Activated gamma-delta T cell treated with anti-CD3 and anti-CD28 coated beads, Interleukin-2, amount 50 U/mL, for 16 hours (primary cell): Measurements from ENCODE around the gene MDM1.
A peak's percentile ranks its signal among the peaks of the same experiment; 100 is the strongest.

ENCODE experiments used
- DNase-seq: peaks from one replicate; pipeline ENCODE4 v3.0.0-alpha.2; 2020; ENCODE audit warnings: low read depth

Gene MDM1

DNA sequence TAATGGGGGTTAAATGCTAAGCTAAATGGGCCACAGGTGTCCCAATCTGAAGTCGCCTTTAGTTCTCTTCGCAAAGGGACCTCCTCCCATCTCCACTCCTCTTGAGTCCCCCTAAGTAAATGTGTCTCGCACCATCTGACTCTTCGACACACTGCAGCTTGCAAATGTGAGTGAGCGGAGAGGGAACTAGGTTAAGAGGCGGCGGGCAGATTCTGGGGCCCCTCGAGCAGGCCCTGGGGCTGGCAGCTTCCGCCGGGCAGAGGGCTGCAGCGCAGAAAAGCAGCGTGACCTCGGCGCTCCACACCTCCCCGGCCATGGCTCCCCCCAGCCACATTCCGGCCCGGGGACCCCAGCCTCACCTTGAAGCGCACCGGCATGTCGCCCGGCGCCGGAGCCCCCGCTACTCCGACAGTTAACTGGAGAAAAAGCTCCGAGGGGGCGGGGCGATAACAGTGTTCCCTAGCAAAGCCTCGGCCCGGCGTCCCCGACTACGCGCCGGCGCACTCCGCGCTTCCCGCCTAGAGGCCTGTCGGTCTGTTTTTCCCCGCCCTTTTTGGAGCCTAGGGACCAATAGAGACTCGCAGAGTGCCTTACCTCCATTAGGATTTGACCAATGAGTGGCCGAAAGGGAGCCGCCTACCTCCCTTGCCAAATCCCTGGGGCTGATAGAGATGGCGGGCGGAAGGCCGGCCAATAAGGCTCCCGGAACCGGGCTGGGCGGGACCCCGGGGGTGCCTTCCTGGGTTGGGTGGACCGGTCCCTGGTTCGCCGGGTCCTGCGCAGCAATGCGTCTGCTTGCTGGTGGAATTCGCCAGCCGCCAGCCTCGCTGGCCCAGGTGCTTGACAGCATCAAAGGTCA is at the start of gene MDM1:
TSS of gene MDM1 (minus strand) at position 494 of the 859 bp plus-strand sequence. CDS start at position 377, 117 bp downstream.
- peak; percentile 91 for DNase-seq

- no peak for DNase-seq
Measured at GRCh38 chr12:68381476-68382219, 49.5 kb upstream of the MDM1 start.

DNA sequence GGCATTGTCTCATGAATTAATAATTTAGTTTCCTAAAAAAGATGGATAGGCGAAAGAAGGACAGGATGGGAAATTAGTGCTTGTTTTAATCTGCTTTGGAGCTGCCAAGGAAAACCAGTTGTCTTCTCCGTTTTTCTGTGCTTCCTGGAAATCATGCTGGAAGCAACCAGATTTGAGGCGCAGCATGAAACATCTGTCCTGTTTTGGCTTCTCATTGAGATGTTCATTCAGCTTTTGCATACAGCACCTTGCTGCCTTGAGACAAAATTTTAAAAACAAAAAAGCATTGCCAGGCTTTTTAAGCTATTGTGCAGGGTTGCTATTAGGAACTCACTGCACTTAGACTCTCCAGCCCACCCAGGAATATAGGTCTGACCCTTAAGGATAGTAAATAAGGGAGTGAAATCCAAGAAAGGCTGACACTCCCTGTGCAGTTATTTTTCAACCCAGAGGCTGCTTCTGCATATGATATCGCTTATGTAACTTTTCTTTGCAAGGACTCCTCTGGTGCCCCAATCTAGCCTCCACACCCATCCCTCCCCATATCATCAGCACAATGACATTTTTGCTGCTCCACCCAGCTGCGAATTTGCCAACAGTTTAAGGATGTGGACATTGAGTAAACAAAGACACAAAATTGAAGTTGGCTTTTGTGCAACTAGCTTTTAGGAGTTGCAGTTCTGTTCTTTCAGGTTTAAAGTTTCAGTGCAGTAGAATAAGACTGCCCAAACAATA is 46.9 kb upstream of the MDM1 start:
- DNase-seq = no peak

- DNase-seq = no peak
Measured at GRCh38 chr12:68377881-68378280, 45.7 kb upstream of the MDM1 start.

DNA sequence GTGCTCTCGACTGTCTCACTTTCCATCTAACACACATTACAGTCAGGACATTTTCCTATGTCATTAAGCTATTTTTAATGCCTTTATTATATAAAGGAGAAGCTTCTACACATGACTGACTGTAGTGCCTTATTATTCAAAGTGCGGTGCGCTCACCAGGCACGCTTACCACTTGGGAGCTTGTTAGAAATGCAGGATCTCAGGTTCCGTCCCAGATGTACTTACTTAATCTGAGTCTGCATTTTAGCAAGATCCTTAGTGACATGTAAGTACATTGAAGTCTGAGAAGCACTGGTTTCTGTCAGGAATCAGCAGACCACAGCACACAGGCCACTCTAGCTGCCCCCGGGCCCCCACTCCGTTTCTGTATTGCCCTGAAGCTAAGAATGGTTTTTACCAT is 44.7 kb upstream of the MDM1 start:
- no peak for DNase-seq

DNA sequence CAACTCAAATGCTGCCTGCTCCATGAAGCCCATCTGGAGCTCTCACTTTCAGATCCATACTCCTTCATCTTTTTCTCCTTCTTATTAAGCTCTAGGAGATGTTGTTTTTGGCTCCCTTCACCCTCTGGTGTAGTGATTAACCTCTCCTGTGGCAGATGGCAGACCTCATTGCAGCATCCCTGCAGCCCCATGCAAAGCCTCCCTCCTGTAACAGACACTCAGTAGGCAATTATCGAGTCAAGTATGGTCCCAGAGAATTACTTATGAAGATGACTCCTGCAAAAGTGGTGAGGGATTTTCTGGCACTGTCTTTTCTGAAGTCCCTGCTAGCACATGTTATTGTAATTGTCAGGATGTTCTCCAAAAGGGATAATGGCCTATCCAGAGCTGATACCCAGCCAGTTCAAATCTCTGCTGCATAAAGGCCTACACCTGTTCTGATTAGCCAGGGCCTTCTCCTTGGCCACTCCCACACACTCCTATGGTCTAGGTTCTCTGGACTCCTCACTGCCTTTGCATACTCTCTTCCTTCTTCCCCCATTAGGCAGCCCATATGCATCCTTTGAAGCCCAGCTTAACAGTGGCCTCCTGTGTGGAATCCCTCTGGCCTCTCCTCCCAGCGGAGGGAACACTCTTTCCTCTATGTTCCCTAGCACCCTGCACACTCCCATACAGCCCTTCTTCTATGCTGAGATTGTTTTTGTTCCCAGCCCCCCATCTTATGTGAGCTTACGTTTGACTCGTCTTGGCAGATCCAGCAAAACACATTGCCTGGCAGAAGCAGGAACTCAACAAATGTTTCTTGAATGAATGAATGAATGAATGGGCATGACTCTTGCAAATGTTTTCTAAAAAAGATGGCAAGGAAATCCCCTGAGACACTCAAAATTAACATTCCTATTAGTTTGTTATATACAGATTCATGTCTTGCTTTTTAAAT is 43.9 kb upstream of the MDM1 start:
- no peak for DNase-seq

DNA sequence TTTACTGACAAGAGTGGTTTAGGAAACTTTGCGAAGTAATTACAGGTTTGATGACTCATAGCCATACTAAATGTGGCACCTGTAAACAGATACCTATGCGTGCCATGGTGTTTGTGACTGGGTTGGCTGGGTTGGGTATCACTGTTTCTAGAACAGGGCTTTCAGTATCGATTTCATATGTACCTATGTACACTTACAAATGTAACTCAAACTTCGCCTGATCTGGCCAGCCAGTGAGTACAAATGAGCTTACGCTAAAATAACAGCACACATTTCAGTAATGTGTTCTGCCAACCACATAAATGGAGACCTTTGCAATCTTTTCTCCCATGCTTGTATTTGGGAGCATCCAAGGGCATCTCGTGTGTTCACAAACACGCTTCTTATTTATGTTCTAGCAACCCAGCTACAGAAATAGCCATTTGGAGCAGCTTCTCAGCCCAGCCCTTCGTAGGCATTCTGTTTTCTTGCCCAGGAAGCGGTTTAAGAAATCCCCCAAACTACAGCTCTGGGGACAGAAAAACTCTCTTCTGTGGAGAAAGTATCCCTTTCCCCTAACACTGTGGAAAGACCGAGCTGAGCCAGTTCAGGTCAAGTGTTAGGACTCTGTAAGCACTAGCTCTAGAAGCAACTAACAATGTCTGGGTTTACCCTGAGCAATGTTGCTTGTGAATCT is 42.3 kb upstream of the MDM1 start:
- DNase-seq = peak; percentile 26

- DNase-seq = no peak
Measured at GRCh38 chr12:68370667-68371066, 38.5 kb upstream of the MDM1 start.

DNA sequence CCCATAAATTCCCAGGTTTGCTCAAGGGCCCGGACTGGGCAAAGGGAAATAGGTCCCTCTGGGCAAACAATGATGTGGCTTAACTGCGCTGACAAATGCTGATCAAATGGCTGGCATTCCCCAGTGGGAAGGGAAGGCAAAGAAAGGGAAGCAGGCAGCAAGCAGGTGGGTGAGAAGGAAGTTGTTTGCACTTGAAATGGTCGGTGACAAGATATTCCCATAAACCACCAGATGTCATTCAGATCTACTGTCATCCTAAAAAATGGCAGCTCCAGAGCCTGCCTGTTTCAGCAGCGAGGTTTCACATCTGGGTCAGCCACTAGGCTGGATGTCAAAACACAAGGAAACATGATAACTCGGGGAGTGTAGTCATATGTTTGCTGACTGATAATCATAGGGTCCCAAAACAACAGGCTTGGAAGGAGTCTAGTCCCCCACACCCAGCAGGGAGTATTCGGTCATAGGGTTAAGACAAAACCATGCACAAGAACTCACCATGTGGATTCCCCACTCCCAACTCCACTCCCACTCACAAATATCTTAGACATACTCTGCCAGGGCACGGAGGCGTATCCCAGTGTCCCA is 37.9 kb upstream of the MDM1 start:
- DNase-seq = no peak

GRCh38 chr12:68368327-68368726 is 36.2 kb upstream of the MDM1 start:
- no peak for DNase-seq

GRCh38 chr12:68367903-68368302 is 35.7 kb upstream of the MDM1 start:
- DNase-seq = no peak

DNA sequence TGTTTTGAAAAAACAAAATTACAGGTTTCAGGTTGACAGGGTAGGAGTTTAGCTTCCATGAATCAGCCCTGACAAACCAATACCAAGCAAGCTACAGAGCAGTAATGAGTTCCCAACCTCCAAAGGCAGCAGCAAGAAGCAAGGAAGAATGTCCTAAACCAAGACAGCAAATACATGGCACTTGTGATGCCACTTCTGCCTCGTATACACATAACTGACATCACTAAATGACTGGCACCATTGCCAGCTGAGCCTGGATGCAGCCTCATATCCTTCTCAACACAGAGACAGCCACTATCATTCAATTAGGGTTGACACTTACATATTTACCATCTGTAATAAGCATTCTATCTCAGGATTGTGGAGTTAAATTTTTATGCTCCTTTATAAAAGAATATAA is 35.0 kb upstream of the MDM1 start:
- no peak for DNase-seq

GRCh38 chr12:68364893-68365725 is 32.9 kb upstream of the MDM1 start:
- DNase-seq = peak; percentile 82

DNA sequence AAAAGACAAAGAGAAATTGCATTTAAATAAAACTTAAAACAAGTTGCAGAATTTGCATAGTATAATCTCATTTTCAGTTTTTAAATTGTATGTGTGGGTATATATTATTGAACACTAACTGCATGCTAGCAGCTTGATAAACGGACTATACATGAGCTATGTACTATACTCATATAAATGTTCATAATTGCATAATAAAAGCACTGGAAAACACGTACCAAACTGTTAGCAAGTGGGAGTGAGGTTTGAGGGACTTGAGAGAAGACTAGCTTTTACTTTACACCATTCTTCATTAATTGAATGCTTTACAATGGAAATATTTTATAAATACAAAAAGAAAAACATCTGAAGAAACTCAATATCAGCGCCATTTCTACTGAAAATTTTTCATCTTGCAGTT is 32.2 kb upstream of the MDM1 start:
- DNase-seq = no peak

GRCh38 chr12:68361953-68362352 is 29.8 kb upstream of the MDM1 start:
- no peak for DNase-seq

- DNase-seq = no peak
Measured at GRCh38 chr12:68359674-68360073, 27.5 kb upstream of the MDM1 start.

- peak; percentile 52 for DNase-seq
Measured at GRCh38 chr12:68358532-68359485, 26.6 kb upstream of the MDM1 start.

GRCh38 chr12:68356986-68357385 is 24.8 kb upstream of the MDM1 start:
- DNase-seq = no peak
